ENCODE measurements around the gene HSD11B1L.
"Not testable (repeated sequence)": the region's sequence is repeated elsewhere in the genome, so short reads cannot be mapped to it uniquely, and the experiment has no call there.

The HSD11B1L gene

GRCh38 chr19:5700455-5701092 is 19.7 kb downstream of the HSD11B1L start:
- DNase-seq (ENCODE audit: low spot score), result no peak

GRCh38 chr19:5702053-5702410 is 21.2 kb downstream of the HSD11B1L start:
- not testable (repeated sequence) for DNase-seq (ENCODE audit: low spot score)

GRCh38 chr19:5703819-5704818 is 23.3 kb downstream of the HSD11B1L start:
- no peak for DNase-seq (ENCODE audit: low spot score)

GRCh38 chr19:5705552-5705951 is 24.7 kb downstream of the HSD11B1L start:
- DNase-seq (ENCODE audit: low spot score), result peak; percentile 39

- no peak for DNase-seq (ENCODE audit: low spot score)
These were observed 26.2 kb downstream of the HSD11B1L start for GRCh38 chr19:5706876-5707573.

GRCh38 chr19:5707576-5708575 is 27.0 kb downstream of the HSD11B1L start:
- no peak for DNase-seq (ENCODE audit: low spot score)

GRCh38 chr19:5711025-5711424 is 30.2 kb downstream of the HSD11B1L start:
- DNase-seq (ENCODE audit: low spot score), result peak; percentile 12

- DNase-seq (ENCODE audit: low spot score), result peak; percentile 18
These were observed 30.9 kb downstream of the HSD11B1L start for GRCh38 chr19:5711713-5712161.

- DNase-seq (ENCODE audit: low spot score), result no peak
These were observed 32.4 kb downstream of the HSD11B1L start for GRCh38 chr19:5713228-5713627.

- DNase-seq (ENCODE audit: low spot score), result peak; percentile 71
These were observed 34.0 kb downstream of the HSD11B1L start for GRCh38 chr19:5714816-5715215.

GRCh38 chr19:5717215-5717935 is 36.5 kb downstream of the HSD11B1L start:
- DNase-seq (ENCODE audit: low spot score), result no peak

GRCh38 chr19:5718037-5718578 is 37.3 kb downstream of the HSD11B1L start:
- DNase-seq (ENCODE audit: low spot score), result no peak

GRCh38 chr19:5718579-5719273 is 37.9 kb downstream of the HSD11B1L start:
- no peak for DNase-seq (ENCODE audit: low spot score)

- no peak for DNase-seq (ENCODE audit: low spot score)
These were observed 38.6 kb downstream of the HSD11B1L start for GRCh38 chr19:5719274-5719960.

- DNase-seq (ENCODE audit: low spot score), result peak; percentile 99
These were observed 39.3 kb downstream of the HSD11B1L start, which contains the start of the genes CATSPERD and LONP1 for GRCh38 chr19:5719961-5720790. TSS of gene CATSPERD (plus strand) at chr19:5720637. CDS start at chr19:5720738, 101 bp downstream. TSS of gene LONP1 (minus strand) at chr19:5720146. CDS start at chr19:5720132, 14 bp downstream.

- DNase-seq (ENCODE audit: low spot score), result no peak
These were observed 46.7 kb downstream of the HSD11B1L start for GRCh38 chr19:5727453-5728050.

- not testable (repeated sequence) for DNase-seq (ENCODE audit: low spot score)
These were observed 52.3 kb downstream of the HSD11B1L start for GRCh38 chr19:5733172-5733571.

Data from D341Med (cell line).